Hepatocyte (in vitro differentiated cells): ENCODE data around the gene PACSIN2.

Experiments
- CTCF ChIP-seq: fragments of 200-600 bp; sonication (generic); IDR thresholded peaks from 2 replicates; pipeline ENCODE4 v1.5.1; 2016; ENCODE audit warnings: antibody characterized with exemption, mild to moderate bottlenecking; ENCODE audit not compliant: poor library complexity
- EZH2 ChIP-seq: fragments of 200-600 bp; sonication (generic); IDR thresholded peaks from 2 replicates; pipeline ENCODE4 v1.6.1; 2016; ENCODE audit warnings: antibody characterized with exemption, mild to moderate bottlenecking, borderline replicate concordance

- TF ChIP-seq CTCF (no peak), EZH2 (no peak)
Observed at GRCh38 chr22:42895541-42895981, 119.4 kb downstream of the PACSIN2 start.
